GM19455 (cell line): Measurements from ENCODE around the gene CNOT4.
"Not testable (repeated sequence)": the region's sequence is repeated elsewhere in the genome, so short reads cannot be mapped to it uniquely, and the experiment has no call there.

Experiments
- ATAC-seq: cut with Tn5 transposase; IDR thresholded peaks from one replicate; pipeline ENCODE4 v1.9.1; 2021; ENCODE audit not compliant: unreplicated experiment

Gene CNOT4

DNA sequence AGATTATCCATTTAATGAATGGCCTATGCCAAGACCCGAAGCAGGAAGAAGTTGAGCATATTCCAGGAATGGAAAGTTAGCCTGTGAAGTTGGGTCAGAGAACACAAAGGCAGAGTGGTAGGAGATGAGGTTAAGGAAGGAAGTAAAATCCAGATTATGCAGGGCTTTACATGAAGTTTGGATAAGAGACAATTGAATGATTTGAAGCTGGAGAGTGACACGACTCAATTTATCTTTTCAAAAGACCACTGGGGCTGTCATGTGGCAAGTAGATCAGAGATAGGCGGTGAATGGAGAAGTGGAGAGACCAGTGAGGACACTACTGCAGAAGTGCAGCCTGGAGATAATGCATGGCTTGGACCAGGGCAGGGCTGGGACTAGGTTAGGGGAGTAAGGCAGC lies 7.2 kb upstream of the CNOT4 start:
- no peak for ATAC-seq

GRCh38 chr7:135514856-135515255 lies 5.0 kb upstream of the CNOT4 start:
- no peak for ATAC-seq

GRCh38 chr7:135512135-135512887 lies 2.4 kb upstream of the CNOT4 start:
- peak; percentile 30 for ATAC-seq

GRCh38 chr7:135510592-135511183 lies 786 bp upstream of the CNOT4 start:
- ATAC-seq = no peak

GRCh38 chr7:135509589-135509838 lies 388 bp downstream of the CNOT4 start:
- ATAC-seq = no peak

- no peak for ATAC-seq
Measured at GRCh38 chr7:135508883-135509588, 866 bp downstream of the CNOT4 start.

GRCh38 chr7:135501402-135501801 lies 8.5 kb downstream of the CNOT4 start:
- ATAC-seq = no peak

GRCh38 chr7:135499818-135500217 lies 10.1 kb downstream of the CNOT4 start:
- ATAC-seq = no peak

GRCh38 chr7:135497161-135497560 lies 12.7 kb downstream of the CNOT4 start:
- ATAC-seq = not testable (repeated sequence)

DNA sequence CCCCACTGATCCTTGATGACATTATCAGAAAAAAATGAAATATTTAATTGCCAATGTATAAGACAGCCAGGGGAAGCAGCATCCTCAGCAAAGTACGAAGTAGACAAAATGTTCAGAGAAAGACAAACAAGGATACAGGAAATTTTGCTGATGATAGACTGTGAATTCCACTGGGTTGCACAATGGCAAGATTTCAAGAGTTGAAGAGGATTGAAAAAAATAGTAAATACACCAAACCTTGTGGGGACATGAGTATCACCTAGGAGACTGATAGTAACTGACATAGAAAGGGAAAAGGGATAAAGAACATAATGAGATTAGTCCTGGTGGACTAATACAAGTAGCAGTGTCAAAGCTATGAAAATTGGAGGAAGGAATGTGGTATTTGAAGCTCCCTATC lies 16.5 kb downstream of the CNOT4 start:
- ATAC-seq = no peak

DNA sequence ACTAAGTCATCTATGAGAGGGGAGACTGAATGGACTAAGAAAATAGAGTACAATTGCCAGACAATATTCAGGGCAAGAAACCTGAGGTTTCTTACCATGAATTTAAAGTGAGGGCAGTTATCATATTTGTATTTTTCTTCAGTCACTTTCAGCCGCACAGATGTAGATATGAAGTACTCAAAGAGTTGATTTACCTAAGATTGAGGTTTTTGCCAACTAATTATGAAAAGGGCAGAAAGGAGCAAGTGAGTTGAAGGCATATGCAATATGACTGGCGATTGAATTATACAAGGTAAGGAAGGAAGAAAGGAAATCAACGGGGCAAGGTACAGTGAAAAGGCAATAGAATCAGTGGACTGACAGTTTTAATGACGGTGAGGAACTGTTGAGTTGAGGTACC lies 17.8 kb downstream of the CNOT4 start:
- ATAC-seq = no peak

DNA sequence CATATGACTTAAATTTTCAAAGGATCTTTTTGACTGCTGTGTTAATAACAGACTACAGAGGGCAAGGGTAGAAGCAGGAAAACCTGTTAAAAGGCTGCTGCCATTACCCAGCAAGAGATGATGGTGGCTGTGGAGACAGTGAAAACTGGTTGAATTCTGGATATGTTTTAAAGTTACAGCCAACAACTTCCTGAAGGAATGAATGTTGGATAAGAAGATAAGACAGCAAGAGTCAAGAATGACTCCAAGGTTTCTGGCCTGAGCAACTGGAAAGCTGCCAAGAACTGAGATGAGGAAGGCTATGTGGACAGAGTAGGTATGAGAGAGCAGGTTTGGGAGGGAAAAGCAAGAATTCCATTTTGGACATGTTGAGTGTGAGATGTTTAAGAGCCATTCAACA lies 19.1 kb downstream of the CNOT4 start:
- ATAC-seq = no peak

GRCh38 chr7:135489791-135490190 lies 20.1 kb downstream of the CNOT4 start:
- ATAC-seq = no peak

DNA sequence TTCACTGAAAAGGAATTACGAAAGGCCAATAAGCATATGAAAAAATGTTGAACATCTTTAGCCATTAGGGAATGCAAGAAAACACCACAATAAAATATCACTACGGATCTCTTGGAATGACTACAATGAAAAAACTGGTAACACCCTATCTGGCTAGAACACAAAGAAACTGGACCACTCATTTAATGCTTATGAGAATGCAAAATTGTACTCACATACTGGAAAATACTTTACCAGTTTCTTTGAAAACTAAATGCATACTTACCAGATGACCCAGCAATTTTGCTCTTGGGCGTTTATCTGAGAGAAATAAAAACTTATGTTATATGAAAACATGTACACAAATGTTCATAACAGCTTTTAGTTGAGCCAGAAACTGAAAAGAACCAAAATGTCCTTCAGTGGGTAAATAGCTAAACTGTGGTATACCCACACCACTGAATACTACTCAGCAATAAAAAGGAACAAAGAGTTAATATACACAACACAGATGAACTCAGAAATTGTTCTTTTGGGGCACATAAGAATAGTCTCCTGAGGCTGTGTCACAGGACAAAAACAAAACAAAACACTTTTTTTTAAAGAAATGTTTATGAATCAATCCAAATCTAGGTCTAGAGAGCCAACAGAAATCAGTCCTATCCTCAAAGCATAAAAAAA lies 23.5 kb downstream of the CNOT4 start:
- no peak for ATAC-seq

DNA sequence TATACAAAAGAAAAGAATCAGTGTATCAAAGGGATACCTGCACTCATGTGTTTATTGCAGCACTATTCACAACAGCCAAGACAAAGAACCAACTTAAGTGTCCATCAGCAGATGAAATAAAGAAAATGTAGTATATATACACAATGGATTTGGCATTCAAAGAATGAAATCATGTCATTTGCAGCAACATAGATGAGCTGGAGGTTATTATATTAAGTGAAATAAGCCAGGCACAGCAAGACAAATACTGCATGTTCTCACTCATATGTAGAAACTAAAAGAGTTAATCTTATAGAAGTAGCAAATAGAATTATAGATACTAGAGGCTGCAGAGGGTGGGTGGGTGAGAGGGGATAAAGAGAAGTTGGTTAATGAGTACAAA lies 28.3 kb downstream of the CNOT4 start:
- no peak for ATAC-seq

DNA sequence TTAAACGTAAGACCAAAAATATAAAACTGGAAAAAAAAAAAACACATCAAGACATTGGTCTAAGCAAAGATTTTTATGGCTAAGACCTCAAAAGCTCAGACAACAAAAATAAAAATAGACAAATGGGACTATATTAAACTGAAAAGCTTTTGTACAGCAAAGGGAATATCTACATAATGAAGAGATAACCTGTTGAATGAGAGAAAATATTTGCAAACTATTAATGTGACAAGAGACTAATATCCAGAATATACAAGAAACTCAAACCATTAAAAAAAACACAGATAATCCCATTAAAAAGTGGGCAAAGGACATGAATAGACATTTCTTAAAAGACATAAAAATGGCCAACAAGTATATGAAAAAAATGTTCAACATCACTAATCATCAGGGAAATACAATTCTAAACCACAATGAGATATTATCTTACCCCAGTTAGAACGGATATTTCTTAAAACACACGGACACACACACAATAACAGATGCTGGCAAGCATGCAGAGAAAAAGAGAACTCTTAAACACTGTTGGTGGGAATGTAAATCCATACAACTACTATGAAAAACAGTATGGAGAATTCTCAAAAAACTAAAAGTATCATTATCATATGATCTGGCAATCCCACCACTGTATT lies 28.8 kb downstream of the CNOT4 start:
- ATAC-seq = no peak

GRCh38 chr7:135475521-135475920 lies 34.4 kb downstream of the CNOT4 start:
- ATAC-seq = no peak

- not testable (repeated sequence) for ATAC-seq
Measured at GRCh38 chr7:135469705-135470104, 40.2 kb downstream of the CNOT4 start.

GRCh38 chr7:135467207-135467711 lies 42.6 kb downstream of the CNOT4 start:
- no peak for ATAC-seq

DNA sequence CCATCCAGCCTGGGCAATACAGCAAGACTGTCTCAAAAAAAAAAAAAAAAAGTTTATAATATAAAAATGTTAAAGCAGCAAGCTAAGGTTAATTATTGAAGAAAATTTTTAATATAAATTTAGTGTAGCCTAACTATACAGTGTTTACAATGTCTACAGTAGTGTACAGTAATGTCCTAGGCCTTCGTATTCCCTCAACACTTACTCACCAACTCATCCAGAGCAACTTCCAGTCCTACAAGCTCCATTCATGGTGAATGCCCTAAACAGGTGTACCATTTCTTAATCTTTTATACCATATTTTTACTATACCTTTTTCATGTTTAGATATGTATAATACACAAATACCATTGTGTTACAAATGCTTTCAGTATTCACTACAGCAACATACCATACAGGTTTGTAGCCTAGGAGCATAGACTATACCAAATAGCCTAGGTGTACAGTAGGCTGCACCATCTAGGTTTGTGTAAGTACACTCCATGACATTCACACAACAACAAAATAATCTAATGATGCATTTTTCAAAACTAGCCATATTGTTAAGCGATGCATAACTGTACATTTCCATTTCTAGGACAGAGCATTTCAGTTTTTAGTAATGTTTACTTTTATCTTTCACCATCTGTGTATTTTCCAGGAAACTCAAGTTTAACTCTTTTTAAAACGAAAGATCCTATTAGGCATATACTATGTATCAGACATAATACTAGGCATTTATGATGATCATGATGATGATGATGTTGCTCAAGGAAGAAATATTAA lies 43.3 kb downstream of the CNOT4 start:
- no peak for ATAC-seq

GRCh38 chr7:135463908-135464307 lies 46.0 kb downstream of the CNOT4 start:
- no peak for ATAC-seq
